ENCODE results near the gene INSR. TPM values are rescaled to one million over a fixed set of nuclear protein-coding genes. Genes with fewer than 3 reads are reported as not detected.
A peak's percentile ranks its signal among the peaks of the same experiment; 100 is the strongest.

Gene INSR
- 5.1 and 18.0 TPM in 2 replicates for total RNA-seq

DNA sequence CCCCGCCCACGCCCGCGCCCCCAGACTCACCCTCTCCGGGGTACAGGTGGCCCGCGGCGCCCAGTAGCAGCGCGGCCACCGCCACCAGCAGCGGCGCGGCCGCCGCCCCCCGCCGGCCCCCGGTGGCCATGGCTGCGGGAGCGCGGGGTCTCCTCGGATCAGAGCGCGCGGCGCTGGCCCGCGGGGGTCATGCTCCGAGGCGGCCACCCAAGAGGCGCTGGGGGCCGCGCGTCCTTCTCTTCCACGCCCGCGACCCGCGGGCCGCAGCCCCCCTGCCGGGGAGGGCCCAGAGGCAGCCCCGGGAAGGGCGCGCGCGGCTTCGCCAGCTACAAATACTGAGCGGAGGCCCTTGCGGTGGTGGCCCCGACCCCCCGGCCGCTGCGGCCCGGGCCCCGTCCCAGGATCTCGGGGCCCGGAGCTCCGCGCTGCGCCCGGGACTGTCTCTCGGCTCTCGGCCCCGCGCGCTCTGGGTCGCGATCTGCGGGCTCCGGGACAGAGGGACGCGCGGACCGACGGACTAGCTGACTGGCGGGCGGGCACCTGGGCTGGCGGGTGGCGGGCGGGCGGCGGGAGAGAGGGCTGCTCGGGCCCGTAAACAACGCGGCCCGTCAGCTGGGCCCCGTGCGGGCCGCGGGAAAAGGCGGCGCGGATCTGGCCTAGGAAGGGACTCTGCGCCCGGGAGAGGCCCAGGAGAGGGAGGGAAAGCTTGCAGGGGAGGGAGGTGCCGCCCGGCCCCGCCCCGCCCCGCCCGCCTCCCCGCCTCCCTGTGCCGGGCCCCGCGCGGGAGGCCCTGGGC lies at the start of gene INSR:
Gene INSR, minus strand, starts transcription at position 653 of the 796 bp plus-strand sequence. Its CDS starts 523 bp downstream, at position 130.
- TF ChIP-seq, protein P1, sequence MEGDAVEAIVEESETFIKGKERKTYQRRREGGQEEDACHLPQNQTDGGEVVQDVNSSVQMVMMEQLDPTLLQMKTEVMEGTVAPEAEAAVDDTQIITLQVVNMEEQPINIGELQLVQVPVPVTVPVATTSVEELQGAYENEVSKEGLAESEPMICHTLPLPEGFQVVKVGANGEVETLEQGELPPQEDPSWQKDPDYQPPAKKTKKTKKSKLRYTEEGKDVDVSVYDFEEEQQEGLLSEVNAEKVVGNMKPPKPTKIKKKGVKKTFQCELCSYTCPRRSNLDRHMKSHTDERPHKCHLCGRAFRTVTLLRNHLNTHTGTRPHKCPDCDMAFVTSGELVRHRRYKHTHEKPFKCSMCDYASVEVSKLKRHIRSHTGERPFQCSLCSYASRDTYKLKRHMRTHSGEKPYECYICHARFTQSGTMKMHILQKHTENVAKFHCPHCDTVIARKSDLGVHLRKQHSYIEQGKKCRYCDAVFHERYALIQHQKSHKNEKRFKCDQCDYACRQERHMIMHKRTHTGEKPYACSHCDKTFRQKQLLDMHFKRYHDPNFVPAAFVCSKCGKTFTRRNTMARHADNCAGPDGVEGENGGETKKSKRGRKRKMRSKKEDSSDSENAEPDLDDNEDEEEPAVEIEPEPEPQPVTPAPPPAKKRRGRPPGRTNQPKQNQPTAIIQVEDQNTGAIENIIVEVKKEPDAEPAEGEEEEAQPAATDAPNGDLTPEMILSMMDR (conservative IDR thresholded peaks at IDR 0.05; ENCODE audit: low read depth, low read length) = no peak
- DNase-seq (ENCODE audit: low read depth) = no peak
- H3K4me3 ChIP-seq (ENCODE audit: low read depth, low read length) = peak within 1 kb of the TSS; percentile 72

DNA sequence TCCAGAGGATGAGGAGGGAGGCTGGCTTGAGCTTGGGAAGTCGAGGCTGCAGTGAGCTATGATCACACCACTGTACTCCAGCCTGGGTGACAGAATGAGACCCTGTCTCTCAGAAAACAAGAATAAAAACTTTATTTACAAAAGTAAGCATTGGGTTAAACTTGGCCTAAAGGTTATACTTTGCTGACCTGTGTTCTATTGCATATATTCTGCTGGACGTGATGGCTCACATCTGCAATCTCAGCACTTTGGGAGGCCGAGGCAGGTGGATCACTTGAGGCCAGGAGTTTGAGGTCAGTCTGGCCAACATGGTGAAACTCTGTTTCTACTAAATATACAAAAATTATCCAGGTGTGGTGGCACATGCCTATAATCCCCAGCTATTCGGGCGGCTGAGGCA lies 47.9 kb upstream of the INSR start:
- TF ChIP-seq, protein P1 (conservative IDR thresholded peaks at IDR 0.05; ENCODE audit: low read depth, low read length) = no peak
- H3K4me3 ChIP-seq (ENCODE audit: low read depth, low read length) = no peak overlapping the region
- DNase-seq (ENCODE audit: low read depth) = no peak

GRCh38 chr19:7340959-7341837 lies 47.0 kb upstream of the INSR start:
- TF ChIP-seq, protein P1 (conservative IDR thresholded peaks at IDR 0.05; ENCODE audit: low read depth, low read length) = peak; percentile 93
- no peak for DNase-seq (ENCODE audit: low read depth)

GRCh38 chr19:7337380-7338194 lies 43.4 kb upstream of the INSR start:
- TF ChIP-seq, protein P1 (conservative IDR thresholded peaks at IDR 0.05; ENCODE audit: low read depth, low read length) = no peak
- no peak overlapping the region for H3K4me3 ChIP-seq (ENCODE audit: low read depth, low read length)
- DNase-seq (ENCODE audit: low read depth) = no peak

More at GRCh38 chr19:7340959-7341837, 47.0 kb upstream of the INSR start:
- no peak overlapping the region for H3K4me3 ChIP-seq (ENCODE audit: low read depth, low read length)

- TF ChIP-seq, protein P1 (conservative IDR thresholded peaks at IDR 0.05; ENCODE audit: low read depth, low read length) = no peak
- H3K4me3 ChIP-seq (ENCODE audit: low read depth, low read length) = no peak overlapping the region
- DNase-seq (ENCODE audit: low read depth) = no peak
Observed at GRCh38 chr19:7336321-7336973, 42.2 kb upstream of the INSR start.
